GM12801 (cell line): ENCODE measurements around the gene SLC25A25.

ENCODE experiments used
- CTCF ChIP-seq: IDR thresholded peaks from one replicate; pipeline ENCODE4 v1.5.1; 2011; ENCODE audit warnings: control low read depth; ENCODE audit not compliant: insufficient read length; ENCODE audit errors: extremely low read depth

Gene SLC25A25

GRCh38 chr9:128108269-128109049 is 40.4 kb downstream of the SLC25A25 start:
- no peak for TF ChIP-seq CTCF

- no peak for TF ChIP-seq CTCF
These were observed 41.1 kb downstream of the SLC25A25 start for GRCh38 chr9:128109050-128109709.

GRCh38 chr9:128113526-128114325 is 45.7 kb downstream of the SLC25A25 start:
- TF ChIP-seq CTCF: no peak

- no peak for TF ChIP-seq CTCF
These were observed 46.5 kb downstream of the SLC25A25 start for GRCh38 chr9:128114326-128115186.

GRCh38 chr9:128115187-128116103 is 47.4 kb downstream of the SLC25A25 start:
- TF ChIP-seq CTCF: no peak
